Activated CD4-positive, alpha-beta T cell treated with anti-CD3 and anti-CD28 coated beads, Interleukin-2, amount 10 ng/mL, durations not matched to agents 24 days and 14 days (primary cell): Measurements from ENCODE around the gene FAM3B. TPM values are rescaled to one million over a fixed set of nuclear protein-coding genes. Genes with fewer than 3 reads are reported as not detected.

ENCODE experiments used
- total RNA-seq: library from RNA; stranded (reverse); gene quantifications from 2 replicates; pipeline ENCODE4 v1.2.3, GENCODE V29; 2022

FAM3B gene
- total RNA-seq, 1 donor from 2014 or later: not detected

Other genes starting within 250 kb of the FAM3B start
- gene BACE2, start 148.6 kb upstream of the FAM3B start, total RNA-seq: 0.28 and 1.9 TPM in 2 replicates
- 8.6 and 11.5 TPM in 2 replicates for gene MX2, start 45.2 kb downstream of the FAM3B start, total RNA-seq
- 88.8 and 90.5 TPM in 2 replicates for gene MX1, start 109.4 kb downstream of the FAM3B start, total RNA-seq
- not detected in 2 replicates for gene TMPRSS2, start 191.4 kb downstream of the FAM3B start, total RNA-seq